ENCODE measurements around the gene SEMA5B.
A peak's percentile ranks its signal among the peaks of the same experiment; 100 is the strongest.

Gene SEMA5B

GRCh38 chr3:123027292-123028232 is at the start of gene SEMA5B:
Gene SEMA5B, minus strand, starts transcription at chr3:123027763. Its CDS starts 66,500 bp downstream, at chr3:122961263.
- DNase-seq (ENCODE audit: low read depth): no peak
- peak within 1 kb of the TSS; percentile 47 for H3K4me3 ChIP-seq (ENCODE audit: low read length)
- no peak for TF ChIP-seq CTCF (conservative IDR thresholded peaks at IDR 0.05; ENCODE audit: low read length)

GRCh38 chr3:123076496-123077418 is 49.2 kb upstream of the SEMA5B start:
- DNase-seq (ENCODE audit: low read depth): no peak
- TF ChIP-seq CTCF (conservative IDR thresholded peaks at IDR 0.05; ENCODE audit: low read length): no peak
- H3K4me3 ChIP-seq (ENCODE audit: low read length): no peak overlapping the region

GRCh38 chr3:123076112-123076495 is 48.5 kb upstream of the SEMA5B start:
- no peak overlapping the region for H3K4me3 ChIP-seq (ENCODE audit: low read length)
- TF ChIP-seq CTCF (conservative IDR thresholded peaks at IDR 0.05; ENCODE audit: low read length): no peak
- DNase-seq (ENCODE audit: low read depth): no peak

- no peak for TF ChIP-seq CTCF (conservative IDR thresholded peaks at IDR 0.05; ENCODE audit: low read length)
- no peak for DNase-seq (ENCODE audit: low read depth)
- H3K4me3 ChIP-seq (ENCODE audit: low read length): no peak overlapping the region
Measured at GRCh38 chr3:123075359-123075758, 47.8 kb upstream of the SEMA5B start.

GRCh38 chr3:123072564-123072963 is 45.0 kb upstream of the SEMA5B start:
- no peak overlapping the region for H3K4me3 ChIP-seq (ENCODE audit: low read length)
- no peak for TF ChIP-seq CTCF (conservative IDR thresholded peaks at IDR 0.05; ENCODE audit: low read length)

GRCh38 chr3:123072152-123072551 is 44.6 kb upstream of the SEMA5B start:
- DNase-seq (ENCODE audit: low read depth): no peak
- no peak overlapping the region for H3K4me3 ChIP-seq (ENCODE audit: low read length)
- TF ChIP-seq CTCF (conservative IDR thresholded peaks at IDR 0.05; ENCODE audit: low read length): no peak

More at GRCh38 chr3:123072564-123072963, 45.0 kb upstream of the SEMA5B start:
- no peak for DNase-seq (ENCODE audit: low read depth)

Data from AG10803 (cell line).